ENCODE measurements around the gene GRIP2.

Gene GRIP2

GRCh38 chr3:14494279-14494972 is 45.7 kb downstream of the GRIP2 start:
- TF ChIP-seq TAF1 (IDR thresholded peaks at IDR 0.05; ENCODE audit: borderline replicate concordance, insufficient read depth, low read length) (no peak), SIN3A (IDR thresholded peaks at IDR 0.05; ENCODE audit: borderline replicate concordance, insufficient read depth, low read length) (no peak), POLR2AphosphoS5 (IDR thresholded peaks at IDR 0.05; ENCODE audit: low read depth, low read length) (no peak), REST (IDR thresholded peaks at IDR 0.05; ENCODE audit: insufficient read depth in 1 of 2, low read depth in 2 of 2, low read length in 2 of 2) (no peak), FOXP2 (optimal IDR thresholded peaks at IDR 0.05; ENCODE audit: borderline replicate concordance, extremely low read depth, extremely low read length, insufficient read depth) (no peak)

GRCh38 chr3:14492948-14493881 is 46.9 kb downstream of the GRIP2 start:
- no peak for TF ChIP-seq FOXP2 (optimal IDR thresholded peaks at IDR 0.05; ENCODE audit: borderline replicate concordance, extremely low read depth, extremely low read length, insufficient read depth)
- TF ChIP-seq POLR2AphosphoS5 (IDR thresholded peaks at IDR 0.05; ENCODE audit: low read depth, low read length): no peak
- no peak for TF ChIP-seq REST (IDR thresholded peaks at IDR 0.05; ENCODE audit: insufficient read depth in 1 of 2, low read depth in 2 of 2, low read length in 2 of 2)
- no peak for TF ChIP-seq SIN3A (IDR thresholded peaks at IDR 0.05; ENCODE audit: borderline replicate concordance, insufficient read depth, low read length)
- no peak for TF ChIP-seq TAF1 (IDR thresholded peaks at IDR 0.05; ENCODE audit: borderline replicate concordance, insufficient read depth, low read length)

GRCh38 chr3:14491396-14492190 is 48.5 kb downstream of the GRIP2 start:
- TF ChIP-seq POLR2AphosphoS5 (IDR thresholded peaks at IDR 0.05; ENCODE audit: low read depth, low read length) (no peak), SIN3A (IDR thresholded peaks at IDR 0.05; ENCODE audit: borderline replicate concordance, insufficient read depth, low read length) (no peak), FOXP2 (optimal IDR thresholded peaks at IDR 0.05; ENCODE audit: borderline replicate concordance, extremely low read depth, extremely low read length, insufficient read depth) (no peak), REST (IDR thresholded peaks at IDR 0.05; ENCODE audit: insufficient read depth in 1 of 2, low read depth in 2 of 2, low read length in 2 of 2) (no peak), TAF1 (IDR thresholded peaks at IDR 0.05; ENCODE audit: borderline replicate concordance, insufficient read depth, low read length) (no peak)

GRCh38 chr3:14490831-14491230 is 49.3 kb downstream of the GRIP2 start:
- no peak for TF ChIP-seq REST (IDR thresholded peaks at IDR 0.05; ENCODE audit: insufficient read depth in 1 of 2, low read depth in 2 of 2, low read length in 2 of 2)
- no peak for TF ChIP-seq FOXP2 (optimal IDR thresholded peaks at IDR 0.05; ENCODE audit: borderline replicate concordance, extremely low read depth, extremely low read length, insufficient read depth)
- no peak for TF ChIP-seq TAF1 (IDR thresholded peaks at IDR 0.05; ENCODE audit: borderline replicate concordance, insufficient read depth, low read length)
- no peak for TF ChIP-seq POLR2AphosphoS5 (IDR thresholded peaks at IDR 0.05; ENCODE audit: low read depth, low read length)
- TF ChIP-seq SIN3A (IDR thresholded peaks at IDR 0.05; ENCODE audit: borderline replicate concordance, insufficient read depth, low read length): no peak

Measured in PFSK-1 (cell line).